GM19324 (cell line): Measurements from ENCODE around the gene BCL10.
"Not testable (repeated sequence)": the region's sequence is repeated elsewhere in the genome, so short reads cannot be mapped to it uniquely, and the experiment has no call there.

Experiments used
- ATAC-seq: cut with Tn5 transposase; IDR thresholded peaks from one replicate; pipeline ENCODE4 v1.9.1; 2021; ENCODE audit warnings: mild to moderate bottlenecking, moderate library complexity; ENCODE audit not compliant: unreplicated experiment, low FRiP score

Gene BCL10

GRCh38 chr1:85268801-85269585 is 7.4 kb downstream of the BCL10 start:
- ATAC-seq, result no peak

GRCh38 chr1:85267313-85267712 is 9.1 kb downstream of the BCL10 start:
- no peak for ATAC-seq

DNA sequence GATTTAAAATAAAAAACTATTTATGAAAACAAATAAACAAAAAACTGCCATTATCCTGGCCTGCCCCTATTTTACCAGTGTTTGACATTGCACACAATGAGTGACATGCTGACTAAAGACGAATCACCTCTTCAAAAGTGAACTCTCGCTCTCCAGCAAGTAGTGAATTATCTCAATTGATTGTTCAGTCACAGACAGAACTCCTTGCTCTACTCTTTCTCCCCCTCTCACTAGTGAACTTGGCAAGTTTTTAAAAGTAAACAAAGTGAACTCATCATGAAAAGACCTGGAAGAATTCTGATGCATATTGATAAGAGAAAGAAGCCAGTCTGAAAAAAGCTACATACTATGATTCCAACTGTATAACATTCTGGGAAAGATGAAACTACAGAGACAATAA is 12.3 kb downstream of the BCL10 start:
- ATAC-seq, result no peak

DNA sequence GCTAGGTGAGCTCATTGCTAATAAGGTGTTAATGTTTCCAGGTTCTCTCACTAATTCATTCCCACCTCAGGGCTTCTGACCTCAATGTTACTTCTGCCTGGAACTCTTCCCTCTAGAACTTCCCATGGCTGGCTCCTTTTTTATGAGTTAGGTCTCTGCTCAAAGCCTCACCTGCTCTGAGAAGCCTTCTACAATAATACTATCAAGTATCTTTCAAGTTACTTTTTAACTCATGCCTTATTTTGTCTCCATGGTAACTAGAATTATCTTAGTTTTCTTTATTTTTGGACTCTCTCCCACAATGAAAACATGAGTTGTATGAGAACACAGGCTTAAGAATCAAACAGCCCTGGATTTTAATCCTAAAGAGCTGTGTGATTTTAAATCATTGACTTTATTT is 13.4 kb downstream of the BCL10 start:
- ATAC-seq, result no peak

GRCh38 chr1:85259912-85260274 is 16.5 kb downstream of the BCL10 start:
- no peak for ATAC-seq

GRCh38 chr1:85259118-85259911 is 17.1 kb downstream of the BCL10 start, which contains the start of gene C1orf52:
Gene C1orf52 (minus strand): TSS chr1:85259662. CDS start chr1:85259633, 29 bp downstream.
- ATAC-seq, result peak; percentile 99

DNA sequence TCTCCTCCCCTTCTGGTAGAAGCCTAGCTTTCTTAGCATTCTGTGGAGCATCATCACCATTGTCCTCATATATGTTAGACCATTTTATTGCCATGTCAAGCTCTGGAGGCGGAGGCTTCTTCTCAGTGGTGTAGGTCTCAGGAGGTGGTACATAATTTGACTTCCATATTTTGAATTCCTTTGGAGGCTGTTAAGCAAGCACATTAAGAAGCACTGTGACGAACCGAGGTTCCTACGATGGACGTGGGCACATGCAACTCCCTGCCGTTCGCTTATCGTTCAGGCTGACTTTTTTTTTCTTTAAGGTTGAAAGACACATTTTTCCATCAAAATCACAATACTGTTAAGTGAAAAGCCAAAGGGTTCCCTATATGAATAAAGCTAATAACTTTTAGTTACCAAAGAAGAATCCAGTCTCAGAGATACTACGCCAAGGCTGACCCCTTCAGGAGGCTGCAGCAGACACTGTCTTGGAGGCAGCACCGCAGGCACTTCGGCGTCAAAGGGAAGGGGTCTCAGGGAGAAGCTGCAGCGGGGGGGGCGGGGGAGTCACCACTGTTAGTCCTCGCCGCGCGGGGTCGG is 17.8 kb downstream of the BCL10 start:
- no peak for ATAC-seq

DNA sequence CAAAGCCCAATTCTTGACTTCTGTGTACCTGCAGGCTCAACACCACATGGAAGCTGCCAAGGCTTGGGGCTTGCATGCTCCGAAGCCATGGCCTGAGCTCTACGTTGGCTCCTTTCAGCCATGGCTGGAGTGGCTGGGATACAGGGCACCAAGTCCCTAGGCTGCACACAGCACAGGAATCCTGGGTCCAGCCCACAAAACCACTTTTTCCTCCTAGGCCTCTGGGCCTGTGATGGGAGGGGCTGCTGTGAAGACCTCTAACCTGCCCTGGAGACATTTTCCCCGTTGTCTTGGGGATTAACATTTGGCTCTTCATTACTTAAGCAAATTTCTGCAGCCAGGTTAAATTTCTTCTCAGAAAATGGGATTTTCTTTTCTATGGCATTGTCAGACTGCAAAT is 27.4 kb downstream of the BCL10 start:
- ATAC-seq, result not testable (repeated sequence)

- ATAC-seq, result no peak
These were observed 30.5 kb downstream of the BCL10 start for GRCh38 chr1:85245891-85246290.

- ATAC-seq, result no peak
These were observed 31.0 kb downstream of the BCL10 start for GRCh38 chr1:85245456-85245855.

GRCh38 chr1:85244271-85245061 is 32.0 kb downstream of the BCL10 start:
- ATAC-seq, result no peak

GRCh38 chr1:85243372-85243771 is 33.1 kb downstream of the BCL10 start:
- ATAC-seq, result no peak

DNA sequence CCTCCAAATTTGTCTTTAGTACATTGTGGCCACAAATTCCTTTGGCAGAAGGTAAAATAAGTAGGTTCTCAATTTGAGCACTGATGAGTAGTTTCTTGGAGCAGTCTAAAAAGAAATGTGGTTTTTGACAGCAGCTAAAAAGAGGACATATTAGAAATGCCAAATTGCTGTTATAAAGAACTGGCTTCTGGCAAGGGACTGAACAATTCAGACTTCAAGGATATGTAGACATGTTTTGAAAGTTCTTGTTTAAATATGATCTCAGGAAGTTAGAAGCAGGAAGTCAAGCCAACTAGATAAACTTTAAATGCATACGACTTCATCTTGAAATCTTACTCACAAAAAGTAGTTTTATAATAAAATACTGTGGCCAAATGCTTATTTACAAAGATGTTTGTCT is 35.8 kb downstream of the BCL10 start:
- ATAC-seq, result no peak

GRCh38 chr1:85240174-85240601 is 36.2 kb downstream of the BCL10 start:
- no peak for ATAC-seq

DNA sequence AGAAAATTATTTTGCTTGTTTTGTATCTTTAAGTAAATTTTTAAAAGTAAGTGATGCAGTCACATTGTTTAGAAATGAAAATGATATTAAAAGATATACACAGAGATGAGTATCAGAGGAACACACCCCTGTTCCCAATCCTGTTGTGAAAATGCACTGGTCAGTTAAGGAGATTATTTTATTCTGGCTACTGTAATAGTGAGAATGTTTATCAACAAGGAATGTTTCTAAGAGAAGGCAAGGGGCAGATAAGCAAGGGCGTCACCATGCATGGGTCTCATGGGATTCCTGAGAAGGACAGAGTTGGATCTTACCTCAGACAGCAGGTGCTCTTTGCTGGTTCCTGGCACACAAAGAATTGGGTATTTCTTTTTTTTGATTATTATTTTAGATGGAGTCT is 38.8 kb downstream of the BCL10 start:
- ATAC-seq, result no peak

GRCh38 chr1:85230305-85230977 is 46.0 kb downstream of the BCL10 start:
- no peak for ATAC-seq

GRCh38 chr1:85229574-85230097 is 46.8 kb downstream of the BCL10 start:
- ATAC-seq, result no peak

GRCh38 chr1:85228972-85229371 is 47.5 kb downstream of the BCL10 start:
- no peak for ATAC-seq

DNA sequence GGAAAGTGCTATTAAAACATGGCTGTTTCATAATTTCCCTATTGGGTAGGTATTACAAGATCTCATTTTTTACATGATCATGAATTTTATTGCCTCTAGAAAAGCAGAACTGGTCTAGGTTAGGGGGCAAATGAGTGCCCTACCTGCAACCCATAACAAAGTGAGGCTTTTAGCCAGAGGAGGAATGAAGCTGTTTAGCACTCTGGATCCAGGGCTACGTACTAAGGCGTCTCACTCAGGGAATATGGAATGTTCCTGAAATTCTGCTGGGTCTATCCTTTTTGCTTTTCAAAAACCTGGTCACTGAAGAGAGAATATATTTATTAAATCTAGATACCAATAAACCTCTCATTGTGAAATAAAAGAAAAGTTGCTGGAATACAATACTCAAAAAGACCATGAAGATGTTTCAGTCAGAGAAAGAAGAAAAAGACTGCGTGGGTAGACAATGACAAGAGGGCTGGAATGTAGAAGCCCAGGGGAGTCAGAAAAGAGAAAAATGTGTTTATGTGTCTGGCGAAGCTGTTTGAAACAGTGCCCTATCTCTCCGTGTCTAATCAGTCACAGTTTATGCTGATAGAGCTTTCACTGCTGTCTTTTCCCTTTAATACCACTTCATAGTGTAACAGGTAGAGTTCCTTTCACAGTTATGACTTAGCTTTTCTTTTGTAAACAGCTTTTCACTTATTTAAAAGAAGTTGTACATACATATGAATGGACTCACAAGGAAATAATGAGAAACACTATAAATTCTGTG is 50.6 kb downstream of the BCL10 start:
- ATAC-seq, result no peak
